ENCODE measurements around the gene LKAAEAR1. TPM values are rescaled to one million over a fixed set of nuclear protein-coding genes. Genes with fewer than 3 reads are reported as not detected.

Gene LKAAEAR1
- total and polyA plus RNA-seq, 9 of the 15 experiments (the other 6 are each of a cell fraction or from before 2014, with no cell fraction given): not detected

DNA sequence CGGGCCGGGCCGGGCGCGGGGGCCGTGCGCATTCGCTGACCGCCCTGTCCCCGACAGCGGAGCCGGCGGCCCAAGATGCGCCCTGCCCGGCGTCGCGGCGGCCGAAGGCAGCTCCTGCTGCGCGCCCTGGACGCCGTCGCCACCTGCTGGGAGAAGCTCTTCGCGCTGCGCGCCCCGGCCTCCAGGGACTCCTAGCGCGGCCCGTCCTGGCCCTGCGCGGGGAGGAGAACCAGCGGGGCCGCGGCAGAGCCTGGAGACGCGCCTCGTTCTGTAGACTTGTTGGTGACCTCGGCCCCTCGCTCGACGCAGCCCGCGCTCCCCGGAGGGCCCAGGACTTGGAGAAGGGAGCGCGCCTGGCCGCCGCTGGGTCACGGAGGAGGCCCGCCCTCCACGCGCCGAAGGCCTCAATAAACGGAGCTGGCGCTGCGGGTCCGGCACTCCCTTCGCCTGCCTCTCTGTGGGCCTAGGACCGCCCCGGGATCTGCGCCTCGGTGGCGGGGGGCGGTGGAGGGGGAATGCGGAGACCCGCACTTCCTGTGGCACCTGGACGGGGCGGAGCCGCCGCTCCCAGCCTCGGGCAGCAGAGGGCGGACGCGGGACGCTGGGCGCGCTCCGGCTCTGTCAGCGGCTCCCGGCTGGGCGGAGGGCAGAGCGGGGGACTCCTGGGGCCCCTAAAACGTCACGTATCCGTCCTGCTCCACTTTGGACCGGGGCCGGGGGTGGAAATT lies 45.5 kb downstream of the LKAAEAR1 start (continued):
- TF ChIP-seq LCOR (CRISPR knock-in tag; IDR thresholded peaks at IDR 0.05): no peak; the same call in 1 of the 2 replicates
- TF ChIP-seq PCBP1 (IDR thresholded peaks at IDR 0.05; ENCODE audit: low read depth, low read length, poor library complexity, severe bottlenecking): peak; percentile 89
- no peak for TF ChIP-seq BDP1 (IDR thresholded peaks at IDR 0.05; ENCODE audit: insufficient read depth, insufficient read length)
- peak in 1 of 2 experiments; percentile 16; a peak in 1 of 4 replicates for TF ChIP-seq KDM4B (IDR thresholded peaks at IDR 0.05; ENCODE audit: borderline replicate concordance in 2 of 2, low read depth in 1 of 2)
- TF ChIP-seq RUNX1 (IDR thresholded peaks at IDR 0.05; ENCODE audit: low read depth): no peak
- no peak for TF ChIP-seq ZNF212 (CRISPR knock-in tag; IDR thresholded peaks at IDR 0.05)
- no peak for TF ChIP-seq ZNF561 (CRISPR knock-in tag; conservative IDR thresholded peaks at IDR 0.05)
- TF ChIP-seq, protein P1, sequence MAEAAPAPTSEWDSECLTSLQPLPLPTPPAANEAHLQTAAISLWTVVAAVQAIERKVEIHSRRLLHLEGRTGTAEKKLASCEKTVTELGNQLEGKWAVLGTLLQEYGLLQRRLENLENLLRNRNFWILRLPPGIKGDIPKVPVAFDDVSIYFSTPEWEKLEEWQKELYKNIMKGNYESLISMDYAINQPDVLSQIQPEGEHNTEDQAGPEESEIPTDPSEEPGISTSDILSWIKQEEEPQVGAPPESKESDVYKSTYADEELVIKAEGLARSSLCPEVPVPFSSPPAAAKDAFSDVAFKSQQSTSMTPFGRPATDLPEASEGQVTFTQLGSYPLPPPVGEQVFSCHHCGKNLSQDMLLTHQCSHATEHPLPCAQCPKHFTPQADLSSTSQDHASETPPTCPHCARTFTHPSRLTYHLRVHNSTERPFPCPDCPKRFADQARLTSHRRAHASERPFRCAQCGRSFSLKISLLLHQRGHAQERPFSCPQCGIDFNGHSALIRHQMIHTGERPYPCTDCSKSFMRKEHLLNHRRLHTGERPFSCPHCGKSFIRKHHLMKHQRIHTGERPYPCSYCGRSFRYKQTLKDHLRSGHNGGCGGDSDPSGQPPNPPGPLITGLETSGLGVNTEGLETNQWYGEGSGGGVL (CRISPR knock-in tag; IDR thresholded peaks at IDR 0.05): no peak
- TF ChIP-seq ZNF764 (CRISPR knock-in tag; IDR thresholded peaks at IDR 0.05; ENCODE audit: low read depth): no peak
- no peak for TF ChIP-seq PHTF2 (CRISPR knock-in tag; IDR thresholded peaks at IDR 0.05)
- no peak for TF ChIP-seq NFRKB (IDR thresholded peaks at IDR 0.05; ENCODE audit: low read depth)
- TF ChIP-seq, protein P2, sequence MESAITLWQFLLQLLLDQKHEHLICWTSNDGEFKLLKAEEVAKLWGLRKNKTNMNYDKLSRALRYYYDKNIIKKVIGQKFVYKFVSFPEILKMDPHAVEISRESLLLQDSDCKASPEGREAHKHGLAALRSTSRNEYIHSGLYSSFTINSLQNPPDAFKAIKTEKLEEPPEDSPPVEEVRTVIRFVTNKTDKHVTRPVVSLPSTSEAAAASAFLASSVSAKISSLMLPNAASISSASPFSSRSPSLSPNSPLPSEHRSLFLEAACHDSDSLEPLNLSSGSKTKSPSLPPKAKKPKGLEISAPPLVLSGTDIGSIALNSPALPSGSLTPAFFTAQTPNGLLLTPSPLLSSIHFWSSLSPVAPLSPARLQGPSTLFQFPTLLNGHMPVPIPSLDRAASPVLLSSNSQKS (CRISPR knock-in tag; IDR thresholded peaks at IDR 0.05): no peak
- TF ChIP-seq CREB1 (IDR thresholded peaks at IDR 0.05): peak; percentile 32; the same call in 1 of the 2 replicates
- TF ChIP-seq CREB1 (CRISPR knock-in tag; IDR thresholded peaks at IDR 0.05): peak; percentile 60; the same call in 1 of the 2 replicates
- no peak for TF ChIP-seq TCFL5 (CRISPR knock-in tag; conservative IDR thresholded peaks at IDR 0.05)
- TF ChIP-seq SMAD1 (IDR thresholded peaks at IDR 0.05; ENCODE audit: low read depth, low read length, partially characterized antibody): no peak
- TF ChIP-seq, protein P3, sequence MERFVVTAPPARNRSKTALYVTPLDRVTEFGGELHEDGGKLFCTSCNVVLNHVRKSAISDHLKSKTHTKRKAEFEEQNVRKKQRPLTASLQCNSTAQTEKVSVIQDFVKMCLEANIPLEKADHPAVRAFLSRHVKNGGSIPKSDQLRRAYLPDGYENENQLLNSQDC (CRISPR knock-in tag; IDR thresholded peaks at IDR 0.05): no peak
- TF ChIP-seq, protein P4, sequence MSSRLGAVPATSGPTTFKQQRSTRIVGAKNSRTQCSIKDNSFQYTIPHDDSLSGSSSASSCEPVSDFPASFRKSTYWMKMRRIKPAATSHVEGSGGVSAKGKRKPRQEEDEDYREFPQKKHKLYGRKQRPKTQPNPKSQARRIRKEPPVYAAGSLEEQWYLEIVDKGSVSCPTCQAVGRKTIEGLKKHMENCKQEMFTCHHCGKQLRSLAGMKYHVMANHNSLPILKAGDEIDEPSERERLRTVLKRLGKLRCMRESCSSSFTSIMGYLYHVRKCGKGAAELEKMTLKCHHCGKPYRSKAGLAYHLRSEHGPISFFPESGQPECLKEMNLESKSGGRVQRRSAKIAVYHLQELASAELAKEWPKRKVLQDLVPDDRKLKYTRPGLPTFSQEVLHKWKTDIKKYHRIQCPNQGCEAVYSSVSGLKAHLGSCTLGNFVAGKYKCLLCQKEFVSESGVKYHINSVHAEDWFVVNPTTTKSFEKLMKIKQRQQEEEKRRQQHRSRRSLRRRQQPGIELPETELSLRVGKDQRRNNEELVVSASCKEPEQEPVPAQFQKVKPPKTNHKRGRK (tag; IDR thresholded peaks at IDR 0.05): no peak
- TF ChIP-seq SIN3B (IDR thresholded peaks at IDR 0.05; ENCODE audit: low read depth): 0 out of 2 replicates have a peak, but pooled peaks have one; percentile 66
- TF ChIP-seq, protein P5, sequence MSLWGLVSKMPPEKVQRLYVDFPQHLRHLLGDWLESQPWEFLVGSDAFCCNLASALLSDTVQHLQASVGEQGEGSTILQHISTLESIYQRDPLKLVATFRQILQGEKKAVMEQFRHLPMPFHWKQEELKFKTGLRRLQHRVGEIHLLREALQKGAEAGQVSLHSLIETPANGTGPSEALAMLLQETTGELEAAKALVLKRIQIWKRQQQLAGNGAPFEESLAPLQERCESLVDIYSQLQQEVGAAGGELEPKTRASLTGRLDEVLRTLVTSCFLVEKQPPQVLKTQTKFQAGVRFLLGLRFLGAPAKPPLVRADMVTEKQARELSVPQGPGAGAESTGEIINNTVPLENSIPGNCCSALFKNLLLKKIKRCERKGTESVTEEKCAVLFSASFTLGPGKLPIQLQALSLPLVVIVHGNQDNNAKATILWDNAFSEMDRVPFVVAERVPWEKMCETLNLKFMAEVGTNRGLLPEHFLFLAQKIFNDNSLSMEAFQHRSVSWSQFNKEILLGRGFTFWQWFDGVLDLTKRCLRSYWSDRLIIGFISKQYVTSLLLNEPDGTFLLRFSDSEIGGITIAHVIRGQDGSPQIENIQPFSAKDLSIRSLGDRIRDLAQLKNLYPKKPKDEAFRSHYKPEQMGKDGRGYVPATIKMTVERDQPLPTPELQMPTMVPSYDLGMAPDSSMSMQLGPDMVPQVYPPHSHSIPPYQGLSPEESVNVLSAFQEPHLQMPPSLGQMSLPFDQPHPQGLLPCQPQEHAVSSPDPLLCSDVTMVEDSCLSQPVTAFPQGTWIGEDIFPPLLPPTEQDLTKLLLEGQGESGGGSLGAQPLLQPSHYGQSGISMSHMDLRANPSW (CRISPR knock-in tag; IDR thresholded peaks at IDR 0.05): 0 out of 2 replicates have a peak, but pooled peaks have one; percentile 71

Data from K562 (cell line).